HK-2 (cell line): ENCODE results near the gene JPH3.

ENCODE experiments used
- DNase-seq: peaks from one replicate; pipeline ENCODE4 v3.0.0-alpha.2; 2018; ENCODE audit not compliant: unreplicated experiment

The JPH3 gene

DNA sequence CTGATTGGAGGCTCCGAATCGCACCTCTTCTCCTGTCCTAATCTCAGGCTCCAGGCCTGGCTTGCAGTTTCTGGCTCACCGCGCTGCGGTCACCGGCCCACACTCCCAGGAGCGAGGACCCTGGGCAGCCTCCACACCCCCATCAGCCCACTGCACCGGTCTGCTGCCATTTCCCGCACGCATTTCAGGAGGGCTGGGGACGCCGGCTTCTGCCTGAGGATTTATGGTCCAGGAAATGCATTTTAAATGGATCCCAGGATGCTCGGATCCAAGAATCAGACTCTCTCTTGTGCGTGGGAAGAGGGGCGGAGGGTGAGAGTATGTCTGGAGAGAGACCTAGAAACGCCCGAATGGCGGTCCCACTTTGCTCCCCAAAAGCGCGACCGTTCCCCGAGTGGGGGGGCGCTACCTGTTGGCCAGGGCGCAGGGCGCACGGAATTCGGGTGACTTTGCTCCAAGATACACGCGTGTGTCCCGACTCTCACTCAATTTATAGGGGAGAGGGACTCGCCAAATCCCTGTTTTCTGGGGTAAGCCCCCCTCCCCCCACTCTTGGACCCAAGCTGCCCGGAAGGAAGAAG lies 817 bp upstream of the JPH3 start:
- DNase-seq, result no peak

DNA sequence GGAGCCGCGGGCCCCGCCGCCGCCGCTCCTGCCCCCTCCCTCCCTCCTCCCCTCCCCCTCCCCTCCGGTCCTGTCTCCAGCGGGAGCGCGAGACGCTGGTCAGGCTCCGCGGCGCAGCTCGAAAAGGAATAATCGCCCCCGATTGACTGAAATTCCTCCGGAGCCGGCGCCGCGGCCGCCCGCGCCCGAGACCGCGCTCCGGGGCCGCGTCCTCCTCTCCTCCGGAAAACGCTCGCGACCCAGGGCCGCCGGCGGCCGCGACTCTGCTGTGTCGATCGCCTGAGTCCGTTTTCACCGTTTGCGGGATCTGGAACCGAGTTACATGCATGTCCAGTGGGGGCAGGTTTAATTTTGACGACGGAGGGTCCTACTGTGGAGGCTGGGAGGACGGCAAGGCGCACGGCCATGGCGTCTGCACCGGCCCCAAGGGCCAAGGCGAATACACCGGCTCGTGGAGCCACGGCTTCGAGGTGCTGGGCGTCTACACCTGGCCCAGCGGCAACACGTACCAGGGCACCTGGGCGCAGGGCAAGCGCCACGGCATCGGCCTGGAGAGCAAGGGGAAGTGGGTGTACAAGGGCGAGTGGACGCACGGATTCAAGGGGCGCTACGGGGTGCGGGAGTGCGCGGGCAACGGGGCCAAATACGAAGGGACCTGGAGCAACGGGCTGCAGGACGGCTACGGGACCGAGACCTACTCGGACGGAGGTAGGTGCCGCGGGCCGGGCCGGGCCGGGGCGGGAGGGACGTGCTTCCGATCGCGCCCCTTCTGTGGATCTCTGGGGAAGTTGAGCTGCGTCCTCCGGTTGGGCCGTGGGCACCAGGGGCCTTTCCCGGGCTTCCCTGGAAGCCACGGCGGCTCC lies 744 bp downstream of the JPH3 start:
- DNase-seq, result no peak

DNA sequence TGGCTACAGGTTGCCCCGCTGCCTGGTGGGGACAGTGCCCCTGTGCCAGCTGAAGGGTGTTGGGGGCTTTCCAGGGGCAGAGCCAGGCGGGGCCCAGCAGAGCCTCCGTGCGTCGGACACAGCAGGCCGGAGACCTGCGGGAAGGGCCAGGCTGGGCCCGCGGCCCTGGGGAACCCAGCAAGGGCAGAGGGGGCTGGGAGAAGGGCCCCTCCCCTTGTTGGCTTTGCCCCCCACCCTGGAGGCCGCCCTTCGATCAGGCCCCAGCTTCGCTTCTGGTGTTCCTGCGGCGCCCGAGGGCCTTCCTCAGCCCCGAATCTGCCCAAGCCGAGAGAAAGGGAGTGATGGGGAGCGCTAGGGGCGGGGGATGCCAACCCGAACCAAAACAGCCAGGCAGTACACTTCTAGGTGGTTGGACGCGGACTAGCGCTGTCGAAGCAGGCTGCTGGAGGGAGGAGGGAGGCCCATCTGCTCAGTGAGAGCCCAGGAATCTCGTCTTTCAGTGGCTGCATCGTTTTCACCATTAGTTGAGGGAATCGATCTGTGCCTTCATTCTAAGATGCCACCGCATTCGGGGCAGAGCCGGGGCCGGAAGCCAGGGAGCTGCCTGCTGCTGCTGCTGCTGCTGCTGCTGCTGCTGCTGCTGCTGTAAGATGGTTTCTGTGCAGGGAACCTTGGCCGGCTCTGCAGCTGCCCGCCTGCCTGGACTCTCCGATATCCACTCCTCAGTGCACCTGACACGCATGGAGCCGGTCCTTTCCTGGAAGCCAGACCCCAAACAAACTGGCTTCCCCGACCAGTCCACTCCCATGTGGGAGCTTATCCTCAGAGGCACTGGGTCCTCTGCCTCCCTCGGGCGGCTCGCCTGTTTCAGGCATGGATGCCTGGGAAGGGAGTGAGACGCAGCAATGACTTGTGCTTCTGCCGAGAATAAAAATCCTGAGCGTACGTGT lies 1.7 kb downstream of the JPH3 start:
- DNase-seq, result no peak

DNA sequence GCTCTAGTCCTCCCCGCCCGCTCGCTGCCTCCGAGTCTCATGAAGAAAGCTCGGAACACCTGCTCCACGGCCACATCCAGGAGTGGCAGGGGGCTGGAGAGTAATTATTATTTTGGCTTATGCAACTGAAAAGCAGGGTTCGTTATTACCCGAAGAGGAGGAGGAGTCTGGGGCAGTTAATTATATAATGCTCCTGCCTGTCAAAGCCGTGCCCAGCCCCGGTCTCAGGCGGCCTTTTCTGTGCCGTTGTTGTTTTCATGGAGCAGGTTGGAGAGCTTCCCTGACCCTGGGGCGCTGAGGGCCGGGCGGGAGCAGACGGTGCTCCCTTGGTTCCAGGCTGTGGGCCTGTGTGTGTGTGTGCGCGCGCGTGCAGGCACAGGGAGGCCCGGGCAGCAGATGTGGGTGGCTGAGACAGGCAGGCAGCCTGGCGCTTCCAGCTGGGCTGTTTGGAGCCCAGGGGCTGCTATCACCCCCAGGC lies 2.4 kb downstream of the JPH3 start:
- DNase-seq, result no peak

DNA sequence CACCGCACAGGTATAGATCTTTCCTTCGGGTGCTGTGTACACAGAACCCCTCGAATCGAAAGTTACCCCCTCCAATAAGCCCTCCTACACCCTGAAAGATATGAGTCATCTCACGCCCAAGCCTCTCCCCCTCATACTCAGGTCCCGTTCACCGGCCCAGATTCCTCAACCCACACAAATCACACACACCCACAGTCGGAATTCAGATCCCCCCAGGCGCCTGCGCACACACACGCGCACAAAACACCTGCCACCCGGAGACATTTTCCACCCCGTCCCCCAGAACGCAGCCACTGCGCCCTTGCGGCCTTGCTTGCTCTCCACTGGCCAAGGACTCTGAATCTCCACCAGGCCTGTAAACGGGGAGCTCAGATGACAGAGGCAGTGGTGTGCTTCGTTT lies 4.9 kb downstream of the JPH3 start:
- no peak for DNase-seq

DNA sequence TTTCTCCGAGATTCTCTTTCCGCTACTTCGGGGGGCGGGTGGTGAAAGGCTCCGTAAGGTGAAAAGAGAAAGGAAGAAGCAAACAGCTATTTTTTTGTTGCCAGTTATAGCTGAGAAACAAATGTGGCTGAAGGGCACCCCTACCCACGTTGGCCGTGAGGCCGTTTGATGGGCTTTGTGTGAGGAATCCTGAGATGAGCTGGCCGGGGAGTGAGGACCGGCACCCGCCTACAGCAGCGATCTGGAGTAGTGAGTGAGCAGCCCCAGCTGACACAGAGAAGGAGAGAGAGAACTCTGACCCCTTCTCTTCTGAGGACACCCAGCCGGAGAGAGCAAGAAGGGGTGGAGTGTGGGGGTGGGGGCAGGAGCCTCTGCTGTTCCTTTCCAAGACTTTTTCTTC lies 5.6 kb downstream of the JPH3 start:
- no peak for DNase-seq

DNA sequence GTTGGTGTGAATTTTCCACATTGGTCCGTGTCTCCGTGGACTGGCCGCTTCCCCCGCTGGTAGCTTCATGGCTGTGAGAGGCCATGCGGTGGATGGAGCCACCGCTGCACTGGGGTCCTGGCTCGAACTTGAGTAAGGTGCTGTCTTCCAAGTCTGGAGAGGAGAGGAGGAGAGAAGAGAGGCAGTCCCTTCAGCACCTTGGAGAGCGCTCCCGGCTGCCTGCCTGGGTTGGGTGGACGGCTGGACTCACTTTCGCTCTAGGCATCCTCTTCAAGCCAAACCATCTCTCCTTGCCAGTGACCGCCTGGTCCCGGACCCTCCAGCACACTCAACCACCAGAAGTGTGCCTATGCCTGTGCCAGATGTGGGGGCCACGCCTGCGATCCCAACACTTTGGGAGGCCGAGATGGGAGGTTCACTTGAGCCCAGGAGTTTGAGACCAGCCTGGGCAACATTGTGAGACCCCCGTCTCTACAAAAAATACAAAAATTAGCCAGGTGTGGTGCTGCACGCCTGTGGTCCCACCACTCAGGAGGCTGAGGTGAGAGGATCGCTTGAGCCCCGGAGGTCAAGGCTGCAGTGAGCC lies 6.2 kb downstream of the JPH3 start:
- DNase-seq, result peak; percentile 66

DNA sequence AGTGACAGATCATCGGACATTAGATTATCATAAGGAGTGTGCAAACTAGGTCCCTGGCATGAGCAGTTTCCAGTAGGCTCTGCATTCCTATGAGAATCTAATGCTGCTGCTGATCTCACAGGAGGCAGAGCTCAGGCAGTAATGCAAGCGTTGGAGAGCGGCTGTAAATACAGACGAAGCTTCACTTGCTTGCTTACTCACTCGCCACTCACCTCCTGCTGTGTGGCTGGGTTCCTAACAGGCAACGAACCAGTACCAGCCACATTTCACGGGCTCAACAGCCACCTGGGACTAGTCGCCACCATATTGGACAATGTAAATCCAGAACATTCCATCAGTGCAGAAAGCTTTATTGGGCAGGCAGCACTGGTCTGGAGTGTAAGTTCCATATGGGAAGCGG lies 7.7 kb downstream of the JPH3 start:
- DNase-seq, result no peak

DNA sequence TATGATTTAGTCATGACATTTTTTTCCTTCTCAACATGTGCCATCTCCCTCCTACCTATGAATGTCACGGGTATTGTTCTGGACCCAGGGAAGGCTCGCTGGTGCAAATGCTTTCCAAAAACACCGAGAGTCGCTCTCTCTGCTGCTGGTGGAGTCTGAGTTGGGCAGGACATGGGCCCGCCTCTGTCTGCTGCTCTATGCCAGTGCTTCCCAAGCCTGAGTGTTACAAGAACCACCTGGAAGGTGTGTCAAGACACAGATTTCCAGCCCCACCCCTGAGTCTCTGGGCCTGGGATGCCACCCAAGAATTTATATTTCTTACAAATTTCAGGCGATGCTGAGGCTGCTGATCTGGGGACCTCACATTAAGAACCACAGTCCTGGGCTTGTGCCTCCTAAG lies 9.1 kb downstream of the JPH3 start:
- DNase-seq, result no peak

DNA sequence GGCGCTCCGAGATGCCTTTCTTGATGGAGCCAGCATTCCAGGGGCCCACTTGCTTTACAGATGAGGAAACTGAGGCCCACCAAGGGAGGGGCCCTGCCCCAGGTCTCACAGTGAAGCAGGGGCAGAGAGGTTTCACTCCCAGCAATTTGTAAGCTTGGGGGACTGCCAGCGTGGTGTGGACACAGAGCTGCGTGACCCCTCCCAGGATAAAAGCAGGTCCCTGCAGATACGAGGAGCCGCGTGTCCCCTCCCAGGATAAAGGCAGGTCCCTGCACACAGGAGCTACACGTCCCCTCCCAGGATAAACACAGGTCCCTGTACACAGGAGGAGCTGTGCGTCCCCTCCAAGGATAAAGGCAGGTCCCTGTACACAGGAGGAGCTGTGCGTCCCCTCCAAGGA lies 11.7 kb downstream of the JPH3 start:
- DNase-seq, result no peak

DNA sequence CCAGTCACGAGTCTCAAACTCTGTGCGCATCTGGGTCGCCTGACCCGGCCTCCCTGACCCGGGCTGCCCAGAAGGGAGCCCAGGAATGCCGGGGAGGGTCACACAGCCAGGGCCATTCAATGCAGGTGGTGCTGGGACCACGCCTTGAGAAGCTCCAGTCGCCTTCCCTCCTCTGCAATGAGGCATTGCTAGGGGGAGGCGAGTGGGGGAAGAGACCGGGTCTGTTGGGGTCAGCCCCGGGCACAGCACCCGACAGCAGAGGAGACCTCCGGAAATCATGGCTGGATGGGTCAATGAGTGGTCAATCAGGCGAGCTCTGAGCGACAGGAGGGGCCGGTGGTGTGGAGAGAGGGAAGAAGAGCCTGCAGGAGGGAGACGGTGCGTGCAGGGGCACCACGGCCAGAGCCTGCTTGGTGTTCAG lies 13.3 kb downstream of the JPH3 start:
- no peak for DNase-seq

DNA sequence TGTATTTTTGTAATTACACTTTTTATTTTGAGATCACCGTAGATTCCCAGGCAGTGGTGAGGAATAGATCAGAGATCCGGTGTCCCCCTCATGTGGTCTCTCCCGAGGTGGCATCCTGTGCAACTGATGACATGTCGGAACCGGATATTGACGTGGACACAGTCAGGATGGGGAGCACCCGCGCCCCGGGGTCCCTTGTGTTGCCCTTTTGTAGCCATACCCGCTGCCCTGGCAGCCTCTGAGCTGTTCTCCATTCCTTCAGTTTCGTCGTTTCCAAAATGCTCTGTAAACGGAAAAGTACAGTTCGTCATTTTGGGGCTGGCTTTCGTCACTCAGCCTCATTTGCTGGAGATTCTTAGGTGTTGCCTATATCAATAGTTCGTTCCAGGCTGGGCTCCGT lies 14.2 kb downstream of the JPH3 start:
- no peak for DNase-seq

DNA sequence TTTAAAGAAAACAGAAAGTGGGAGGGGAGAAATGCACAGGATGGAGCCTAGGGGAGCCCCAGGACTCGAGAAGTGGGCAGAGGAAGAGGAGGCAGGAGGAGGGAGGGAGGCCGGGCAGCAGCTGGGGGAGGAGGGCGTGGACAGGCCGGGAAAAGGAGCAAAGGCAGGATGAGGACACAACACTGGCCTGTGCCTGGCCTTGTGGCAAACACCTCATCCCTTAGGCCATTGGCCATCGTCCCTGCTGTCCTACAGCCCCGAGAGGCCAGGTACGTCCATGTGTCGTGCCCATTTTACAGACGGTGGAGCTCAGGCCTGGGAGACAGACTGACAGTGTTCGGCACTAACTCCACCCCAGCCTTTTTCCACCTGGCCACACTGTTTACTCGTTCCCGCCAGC lies 15.9 kb downstream of the JPH3 start:
- no peak for DNase-seq

DNA sequence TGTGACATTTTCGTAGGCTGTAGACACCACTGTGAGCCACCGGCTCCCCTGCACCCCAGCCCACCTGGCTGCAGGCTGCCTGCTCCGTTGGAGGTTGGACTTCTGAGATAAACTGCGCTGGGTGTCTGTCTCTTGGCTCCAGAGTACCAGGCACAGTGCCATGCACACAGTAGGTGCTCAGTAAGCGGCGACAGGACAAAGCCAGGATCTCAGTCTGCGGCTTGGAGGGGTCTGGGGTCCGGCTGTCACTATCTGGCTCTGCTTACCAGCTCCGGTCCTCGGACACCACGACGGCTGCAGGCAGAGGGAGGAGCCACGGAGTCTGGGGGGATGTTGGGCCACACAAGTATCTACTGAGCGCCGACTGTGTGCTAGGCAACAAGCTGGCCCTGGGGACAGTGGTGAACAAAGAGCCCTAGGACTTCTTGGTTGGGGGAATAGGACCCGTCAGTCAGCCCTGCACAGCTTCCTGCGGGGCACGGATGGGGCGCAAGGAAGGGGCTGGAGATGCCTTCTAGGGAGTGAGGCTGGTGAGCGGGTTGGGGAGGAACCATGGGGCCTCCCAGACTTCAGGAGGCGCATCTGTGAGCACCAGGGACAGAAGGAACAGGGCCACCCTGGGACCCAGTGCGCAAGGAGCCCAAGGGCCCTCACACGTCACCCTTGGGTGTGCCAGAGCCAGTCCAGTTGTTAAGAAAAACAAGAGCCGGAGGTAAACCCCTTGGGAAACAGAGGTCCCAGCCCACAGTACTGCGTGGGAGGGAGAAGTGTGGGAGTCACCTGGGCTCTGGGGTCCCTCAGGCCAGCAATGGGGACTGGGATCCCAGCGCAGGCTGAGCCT lies 17.3 kb downstream of the JPH3 start:
- DNase-seq, result no peak

DNA sequence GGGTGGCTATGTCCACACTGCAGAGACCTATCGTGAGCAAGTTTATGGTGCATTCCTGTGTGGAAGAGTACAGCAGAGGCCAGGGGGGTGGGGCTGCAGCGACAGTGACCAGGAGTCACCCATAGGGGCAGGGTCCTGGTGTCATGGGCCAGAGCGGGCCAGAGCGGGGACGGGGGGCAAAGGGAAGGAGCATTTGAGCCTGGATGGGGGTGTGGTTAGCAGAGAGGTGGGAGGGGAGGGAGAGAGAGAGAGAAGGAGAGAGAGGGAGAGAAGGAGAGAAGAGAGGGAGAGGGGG lies 17.8 kb downstream of the JPH3 start:
- no peak for DNase-seq

DNA sequence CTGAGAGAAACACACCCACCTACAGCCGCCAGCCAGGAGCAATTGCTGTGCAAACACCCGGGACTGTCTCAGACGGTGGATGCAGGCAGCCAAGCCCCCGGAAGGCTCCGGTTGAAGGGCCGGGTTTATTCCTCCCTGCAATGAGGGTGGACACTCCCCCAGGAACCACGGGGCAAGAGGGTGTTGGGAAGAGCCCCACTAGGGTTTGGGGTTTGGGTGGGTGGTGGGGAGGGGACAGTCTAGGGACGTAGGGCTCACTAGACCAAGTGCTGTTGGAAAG lies 19.2 kb downstream of the JPH3 start:
- DNase-seq, result no peak

DNA sequence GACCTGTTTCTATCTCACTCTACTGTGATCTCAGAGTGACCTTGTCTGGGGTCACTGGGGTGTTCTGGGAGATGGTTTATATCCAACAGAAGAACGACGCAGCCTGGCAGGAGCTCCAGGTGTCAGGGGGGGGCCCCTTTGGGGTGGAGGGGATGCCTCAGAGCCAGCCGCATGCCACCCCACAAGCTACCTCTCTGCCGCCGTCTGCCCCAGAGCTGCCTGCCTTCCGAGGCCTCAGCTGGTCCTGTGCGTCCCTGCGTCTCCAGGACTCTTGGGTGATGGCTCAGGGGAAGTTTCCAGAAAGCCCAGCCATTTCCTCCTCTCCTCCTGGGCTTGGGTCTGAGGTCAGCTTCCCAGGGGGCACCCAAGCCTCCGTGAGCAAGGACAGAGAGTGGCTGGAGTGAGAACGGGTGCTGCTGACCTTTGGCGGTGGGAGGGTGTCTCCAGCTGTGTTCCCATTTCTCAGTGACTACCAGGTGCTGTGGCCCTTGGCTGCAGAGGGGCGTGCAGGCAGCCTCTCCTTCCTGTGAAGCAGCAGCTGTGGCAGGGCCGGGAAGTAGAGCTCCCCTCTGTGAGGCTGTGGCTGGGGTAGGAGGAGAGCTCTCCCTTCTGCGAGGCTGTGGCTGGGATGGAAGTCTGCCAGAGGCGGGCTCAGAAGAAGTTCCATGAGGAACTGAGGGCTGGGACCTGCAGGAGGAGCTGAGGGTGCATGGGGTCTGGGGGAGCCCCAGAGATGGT lies 19.8 kb downstream of the JPH3 start:
- no peak for DNase-seq

DNA sequence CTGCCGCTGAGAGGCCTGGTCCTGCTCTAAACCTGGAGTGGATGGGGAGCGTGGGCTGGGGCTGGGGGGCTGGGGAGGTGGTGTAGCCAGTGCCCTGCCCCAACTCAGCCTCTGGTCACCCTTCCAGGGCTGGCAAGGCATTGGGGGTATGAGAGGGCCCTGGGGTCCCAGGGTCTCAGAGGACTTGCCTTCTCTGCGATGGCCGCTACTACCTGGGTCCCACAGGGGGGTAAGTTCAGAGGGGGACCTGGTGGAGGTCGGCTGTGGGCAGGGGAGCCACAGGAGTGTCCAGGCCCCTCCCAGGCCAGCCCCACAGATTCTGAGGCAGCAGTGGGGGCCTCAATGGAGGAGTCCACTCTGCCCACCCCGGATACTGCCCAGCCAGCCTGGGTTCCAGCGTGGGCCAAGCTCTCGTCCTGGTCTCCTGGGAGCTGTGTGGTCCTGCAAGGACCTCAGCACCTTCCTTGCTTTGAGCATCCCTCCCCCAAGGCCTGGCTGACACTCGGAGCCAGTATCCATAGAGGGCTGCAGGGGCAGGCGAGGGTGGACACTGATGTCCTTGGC lies 20.5 kb downstream of the JPH3 start:
- no peak for DNase-seq

DNA sequence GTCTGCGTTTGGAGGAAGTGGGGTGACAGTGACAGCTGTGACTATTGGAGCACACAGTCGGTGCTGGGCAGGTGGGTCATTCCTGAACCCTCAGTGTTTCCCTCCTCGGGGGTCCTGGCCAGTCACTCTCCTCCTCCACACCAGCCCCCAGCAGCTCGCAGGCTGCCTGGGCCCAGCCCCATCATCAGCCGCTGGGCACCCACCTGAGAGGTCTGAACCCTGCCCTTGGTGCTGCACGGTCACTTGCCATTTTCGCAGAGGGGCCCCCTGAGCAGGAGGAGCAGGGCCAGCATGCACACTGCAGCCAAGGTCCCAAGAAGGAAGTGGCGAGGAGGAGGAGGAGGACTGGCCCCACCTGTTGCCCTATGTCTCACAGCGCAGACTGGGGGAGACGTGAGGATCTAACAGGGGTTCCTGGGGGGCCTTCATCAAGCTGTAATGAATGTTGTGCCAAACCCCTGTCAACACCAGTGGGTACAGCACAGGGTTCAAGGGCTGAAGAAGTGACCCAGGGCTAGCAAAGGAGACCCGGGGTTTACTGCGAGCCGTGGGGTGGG lies 23.0 kb downstream of the JPH3 start:
- no peak for DNase-seq

DNA sequence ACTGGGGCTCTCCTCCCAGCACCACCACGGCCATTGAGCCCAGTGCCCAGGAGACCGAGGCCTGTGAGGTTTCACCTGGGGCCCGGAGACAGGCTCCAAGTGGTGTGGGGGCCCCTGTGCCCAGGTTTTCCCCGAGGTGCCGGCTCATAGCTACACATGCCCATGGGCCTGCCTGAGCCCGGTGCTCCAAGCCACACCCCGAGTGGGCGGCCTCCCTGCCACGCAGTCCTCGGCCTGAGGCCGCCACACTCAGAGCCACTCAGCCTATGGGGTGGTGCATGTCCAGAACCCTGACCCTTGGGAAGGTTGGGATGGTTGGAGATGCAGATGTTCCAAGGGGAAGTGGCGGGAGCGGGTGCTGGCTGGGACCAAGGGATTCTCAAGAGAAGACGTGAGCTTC lies 24.1 kb downstream of the JPH3 start:
- DNase-seq, result no peak
